CD4-positive, alpha-beta T cell treated with Interferon gamma for 1 hour (primary cell): ENCODE measurements around the gene RTRAF.

Experiments used
- DNase-seq: peaks from one replicate; pipeline ENCODE4 v3.0.0-alpha.2; 2020

The RTRAF gene

DNA sequence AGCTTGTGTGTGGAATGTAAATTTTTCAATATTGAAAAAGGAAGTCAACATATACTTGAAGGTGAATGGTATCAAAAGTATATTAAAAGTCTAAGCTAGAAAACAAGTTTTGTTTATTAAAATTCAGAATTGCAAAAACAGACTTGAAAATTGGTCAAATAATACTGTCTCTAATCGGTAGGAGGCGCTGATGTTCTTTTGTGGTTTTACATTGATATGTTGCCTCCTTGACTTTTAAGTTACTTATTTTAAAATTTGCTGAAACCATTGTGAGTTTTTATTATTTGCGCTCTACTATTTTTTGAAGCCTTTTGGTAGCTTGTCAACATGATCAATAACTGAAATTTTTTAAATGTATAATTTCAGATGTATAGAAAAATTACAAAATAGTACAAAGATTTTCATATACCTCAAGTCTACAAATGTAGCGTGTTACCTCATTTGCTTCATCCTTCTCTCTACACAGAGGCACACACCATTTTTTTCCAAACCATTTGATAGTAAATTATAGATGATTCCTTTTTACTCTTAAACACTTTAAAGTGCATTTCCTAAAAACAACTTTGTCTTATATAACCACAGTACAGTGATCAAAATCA lies 6.9 kb downstream of the RTRAF start:
- DNase-seq, result no peak

DNA sequence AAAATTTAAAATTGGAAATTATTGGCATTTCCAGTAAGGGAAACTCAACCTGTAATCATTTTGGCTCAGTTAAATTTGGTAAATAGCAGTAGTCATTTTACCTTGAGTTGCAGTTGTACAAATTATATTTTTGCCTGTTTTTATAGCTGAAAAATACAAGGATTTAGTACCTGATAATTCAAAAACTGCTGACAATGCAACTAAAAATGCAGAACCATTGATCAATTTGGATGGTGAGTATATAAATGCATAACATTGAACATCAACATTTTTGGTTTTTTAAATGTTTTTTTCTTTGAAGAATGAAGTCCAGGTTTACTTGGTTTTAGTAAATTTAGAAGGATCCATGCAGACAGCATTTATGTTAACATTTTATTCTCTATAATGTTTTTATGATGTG lies 9.0 kb downstream of the RTRAF start:
- no peak for DNase-seq

DNA sequence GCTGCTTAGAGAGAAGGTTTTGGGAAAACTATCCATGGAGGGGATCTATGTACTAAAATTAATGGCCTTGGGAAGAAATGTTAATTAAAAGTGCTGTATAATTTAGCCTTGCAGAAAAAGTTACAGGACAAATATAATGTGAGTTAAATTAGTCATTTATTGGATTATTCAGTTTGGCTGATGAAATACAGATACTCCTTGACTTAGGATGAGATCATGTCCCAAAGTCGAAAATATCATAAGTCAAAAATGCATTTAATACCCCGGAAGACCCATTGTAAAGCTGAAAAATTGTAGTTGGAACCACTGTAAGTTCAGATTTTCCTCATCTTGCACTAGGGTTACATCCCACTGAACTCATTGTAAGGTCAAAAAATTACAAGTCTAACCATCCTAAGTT lies 9.7 kb downstream of the RTRAF start:
- DNase-seq, result no peak

DNA sequence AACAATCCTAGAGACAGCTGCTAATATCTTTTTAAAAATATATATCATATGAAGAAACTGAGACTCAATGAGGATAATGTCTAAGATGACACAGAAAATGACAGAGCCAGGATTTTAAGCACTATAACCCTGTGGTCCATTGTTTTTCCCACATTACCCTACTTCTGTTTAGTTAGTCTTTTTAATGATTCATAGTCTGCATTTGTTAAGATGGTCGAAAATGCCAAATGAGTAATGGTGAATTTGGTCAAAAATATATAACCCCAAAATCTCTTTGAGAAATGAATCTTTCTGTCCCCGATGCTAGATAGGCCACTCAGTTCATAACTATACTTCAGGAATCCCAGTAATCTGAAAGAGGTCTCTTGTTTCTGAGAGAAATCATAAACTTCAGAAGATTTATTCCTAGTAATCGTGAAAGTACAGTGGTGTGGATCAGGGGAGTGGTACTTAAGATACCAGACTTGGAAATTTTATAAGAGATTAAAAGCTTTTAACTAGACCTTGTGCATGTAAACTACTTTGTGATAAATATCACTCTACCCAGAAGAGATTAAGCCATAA lies 10.8 kb downstream of the RTRAF start:
- no peak for DNase-seq

DNA sequence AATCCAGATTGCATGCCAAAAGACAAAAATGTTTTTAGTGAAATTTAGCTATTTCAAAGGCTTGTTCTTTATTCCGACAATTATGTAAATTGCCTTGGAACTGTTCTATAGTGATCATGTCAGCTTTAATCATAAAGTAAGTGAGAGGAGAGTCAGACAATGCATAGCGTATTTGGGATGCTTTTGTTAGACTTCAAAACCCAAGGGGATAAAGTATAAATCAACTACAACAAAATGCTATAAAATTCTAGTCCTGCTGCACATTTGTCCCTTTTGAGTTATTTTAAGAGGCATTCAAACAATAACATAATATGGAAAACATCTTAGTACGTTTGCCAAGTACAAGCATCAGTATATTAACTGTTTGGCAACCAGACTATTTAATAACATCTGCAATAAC lies 11.3 kb downstream of the RTRAF start:
- no peak for DNase-seq

DNA sequence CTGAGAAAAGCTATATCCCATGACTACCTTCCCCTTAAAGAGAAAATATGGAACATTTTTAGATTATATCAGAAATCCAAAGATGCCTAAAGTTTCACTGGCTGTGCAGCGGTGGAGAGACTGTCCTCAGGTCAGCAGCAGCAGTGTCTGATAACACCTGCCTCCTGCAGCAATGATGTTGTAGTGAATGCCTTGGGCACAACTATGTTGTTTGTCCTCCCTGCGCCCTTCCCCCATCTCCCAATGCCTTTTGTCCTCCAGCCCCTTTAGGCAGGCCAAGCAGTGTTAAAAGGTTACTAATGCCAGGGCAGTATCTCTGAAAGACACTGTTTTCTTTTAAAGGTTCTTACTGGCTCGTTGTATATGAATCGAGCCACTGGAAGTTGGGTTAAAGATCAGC lies 13.2 kb downstream of the RTRAF start:
- DNase-seq, result no peak

DNA sequence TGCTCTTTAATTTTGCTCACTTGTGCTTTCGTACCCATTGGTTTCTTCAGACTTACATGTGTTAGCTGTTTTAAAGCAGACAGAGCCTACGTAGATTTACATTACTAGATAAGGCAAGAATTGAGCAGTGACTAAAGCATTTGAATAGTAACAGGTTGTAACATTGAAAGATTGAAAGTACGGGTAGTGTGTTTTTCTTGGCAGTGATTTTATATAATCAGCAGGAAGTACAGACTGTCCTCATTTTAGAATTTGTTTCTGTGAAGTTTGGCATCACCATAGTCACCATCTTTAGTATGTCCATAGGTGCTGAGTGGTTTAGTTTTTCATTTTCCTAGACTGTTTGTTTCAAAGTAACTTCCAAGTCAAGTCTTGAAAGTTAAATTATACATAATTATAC lies 14.0 kb downstream of the RTRAF start:
- no peak for DNase-seq

DNA sequence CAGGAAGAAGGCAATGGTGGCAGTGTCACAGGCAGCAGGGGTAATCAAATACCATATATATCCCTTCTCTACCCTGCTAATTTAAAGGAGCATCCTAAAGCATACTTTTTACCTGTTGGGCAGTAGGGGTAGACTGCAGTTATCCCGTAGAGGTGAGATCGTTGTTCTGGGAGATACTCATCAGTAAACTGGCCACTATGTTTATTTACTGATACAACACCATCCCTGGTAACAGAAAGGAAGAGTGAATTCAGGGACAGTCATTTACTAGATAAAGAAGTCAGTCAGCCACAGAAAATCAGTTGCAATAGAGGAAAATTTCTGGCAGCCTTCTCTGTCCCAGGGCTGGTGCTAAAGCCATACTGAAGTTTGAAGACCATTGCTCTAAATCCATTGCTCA lies 16.3 kb downstream of the RTRAF start:
- DNase-seq, result no peak

DNA sequence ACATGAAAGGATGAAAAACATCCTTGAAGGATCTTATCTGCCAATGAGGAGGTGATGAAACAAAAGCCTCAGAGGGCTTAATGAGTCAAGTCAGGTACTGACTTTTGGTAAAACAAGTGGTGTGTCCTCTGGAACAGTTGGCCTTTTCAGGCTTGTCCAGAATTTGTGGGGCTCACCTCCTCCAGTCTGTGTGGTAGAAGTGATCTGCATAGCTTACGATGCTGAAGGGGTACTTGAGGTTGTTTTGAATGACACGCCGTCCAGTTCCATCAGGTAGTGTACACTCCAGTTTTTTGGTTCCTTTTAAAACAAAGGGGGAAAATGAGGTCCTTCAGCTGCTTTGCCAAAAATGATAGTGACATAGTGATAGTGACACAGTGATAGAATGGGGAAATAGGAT lies 17.0 kb downstream of the RTRAF start:
- no peak for DNase-seq

DNA sequence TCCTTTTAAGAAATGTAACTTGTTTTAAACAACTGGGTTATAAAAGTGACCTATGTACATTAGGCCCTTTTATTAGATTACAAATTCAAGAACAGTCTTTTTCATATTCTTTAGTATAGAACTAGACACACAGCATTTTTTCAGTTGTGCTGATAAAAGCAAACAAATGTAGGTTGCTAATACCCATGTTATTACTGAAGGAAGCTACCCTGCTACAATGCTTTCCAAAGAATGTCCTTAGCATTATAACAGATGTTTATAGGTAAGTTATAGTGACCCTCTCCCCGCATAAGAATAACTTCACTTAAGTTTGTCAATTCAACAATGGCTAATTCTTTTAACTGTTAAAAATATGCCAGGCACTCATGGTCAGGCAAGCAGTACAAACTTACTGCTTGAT lies 17.9 kb downstream of the RTRAF start:
- no peak for DNase-seq

DNA sequence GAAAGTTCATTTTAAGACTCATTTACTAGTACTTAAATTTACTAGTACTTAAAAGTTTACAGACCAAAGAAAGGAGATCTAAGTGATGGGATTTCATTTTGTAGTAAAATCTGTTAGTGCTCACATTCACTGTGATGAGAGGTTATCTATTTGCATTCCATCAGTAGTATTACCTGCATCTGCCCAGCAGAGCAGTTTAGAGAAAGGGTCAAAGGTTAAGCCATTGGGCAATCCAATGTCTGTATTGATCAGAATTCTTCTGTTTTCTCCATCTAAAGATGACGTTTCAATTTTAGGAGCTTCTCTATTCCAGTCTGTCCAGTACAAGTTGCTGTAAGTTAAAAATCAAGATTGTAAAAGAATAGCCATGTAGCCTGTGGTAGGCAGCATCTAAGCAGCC lies 18.3 kb downstream of the RTRAF start:
- DNase-seq, result no peak

DNA sequence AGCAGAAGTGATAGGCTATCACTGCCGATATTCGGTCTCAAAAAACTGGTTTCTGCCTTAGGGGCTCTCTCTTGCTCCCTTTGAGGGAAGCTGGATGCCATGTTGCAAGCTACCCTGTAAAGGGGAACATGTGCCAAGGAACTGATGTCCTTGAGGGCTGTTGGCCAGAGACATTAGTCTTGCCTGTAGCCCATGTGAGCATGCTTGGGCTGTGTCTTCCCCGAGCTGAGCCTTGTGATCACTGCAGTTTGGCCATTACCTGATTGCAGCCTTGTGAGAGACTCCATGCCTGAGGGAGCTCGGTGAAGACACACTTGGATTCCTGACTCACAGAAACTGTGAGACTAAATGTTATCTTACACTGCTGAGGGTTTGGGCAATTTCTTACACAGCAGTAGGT lies 18.8 kb downstream of the RTRAF start:
- DNase-seq, result no peak

DNA sequence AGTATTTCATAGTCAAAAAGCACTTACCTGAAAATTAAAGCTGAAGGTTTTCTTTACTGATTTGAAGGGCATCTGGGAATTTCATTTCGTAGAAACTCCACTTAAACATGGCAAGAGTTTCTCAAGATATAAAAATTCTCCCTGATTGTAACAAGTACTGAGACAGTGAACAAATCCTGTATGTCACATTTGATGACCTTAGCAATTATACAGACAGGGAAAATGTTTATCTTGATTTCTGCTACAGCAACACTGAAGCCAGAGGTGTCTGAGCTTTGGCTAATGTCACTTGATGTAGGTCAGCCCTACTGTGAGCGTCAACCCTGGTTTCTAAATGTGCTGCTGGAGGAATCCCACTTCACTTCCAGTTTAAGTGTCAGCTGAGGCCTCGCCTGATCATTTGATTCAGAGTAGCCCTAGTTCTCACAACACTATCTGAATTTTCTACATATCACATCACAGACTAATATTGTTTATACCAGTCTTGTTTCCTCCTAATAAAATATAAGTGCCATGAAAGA lies 20.9 kb downstream of the RTRAF start:
- no peak for DNase-seq

DNA sequence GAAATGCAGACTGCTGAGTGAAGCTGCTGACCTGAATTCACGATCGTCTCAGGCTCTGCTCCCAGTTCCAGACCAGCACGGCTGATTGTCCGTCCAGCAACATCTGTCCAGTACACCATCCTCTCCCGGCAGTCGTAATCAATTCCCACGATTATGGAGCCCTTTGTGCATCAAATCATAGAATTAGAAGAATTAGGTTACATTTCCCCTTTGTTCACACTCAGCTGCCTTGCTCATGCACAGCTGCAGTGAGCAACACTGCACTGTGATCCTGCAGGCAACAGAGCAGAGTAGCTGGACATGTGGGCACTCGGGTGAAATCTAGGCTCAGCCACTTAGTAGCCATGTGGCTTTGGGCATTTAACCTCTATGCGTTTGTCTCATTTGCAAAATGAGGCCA lies 22.2 kb downstream of the RTRAF start:
- DNase-seq, result no peak

DNA sequence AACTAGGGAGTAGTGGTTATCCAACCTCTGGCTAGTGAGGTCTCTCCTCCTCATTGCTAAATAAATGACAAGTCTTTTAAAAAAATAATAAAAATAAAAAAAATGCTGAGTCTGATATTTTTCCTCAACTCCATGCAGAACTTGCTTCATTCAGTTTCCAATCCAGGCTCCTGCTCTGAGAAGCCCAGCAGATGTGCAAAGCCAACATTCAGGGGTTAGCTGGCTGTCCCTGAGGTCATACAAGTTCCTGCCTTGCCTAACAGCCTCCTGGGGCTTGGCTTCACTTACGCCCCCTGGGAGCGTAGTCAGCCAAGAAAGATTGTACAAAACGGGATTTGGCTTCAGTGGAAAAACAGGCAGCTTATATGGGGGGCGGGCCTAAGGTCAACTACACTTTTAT lies 23.3 kb downstream of the RTRAF start:
- no peak for DNase-seq

DNA sequence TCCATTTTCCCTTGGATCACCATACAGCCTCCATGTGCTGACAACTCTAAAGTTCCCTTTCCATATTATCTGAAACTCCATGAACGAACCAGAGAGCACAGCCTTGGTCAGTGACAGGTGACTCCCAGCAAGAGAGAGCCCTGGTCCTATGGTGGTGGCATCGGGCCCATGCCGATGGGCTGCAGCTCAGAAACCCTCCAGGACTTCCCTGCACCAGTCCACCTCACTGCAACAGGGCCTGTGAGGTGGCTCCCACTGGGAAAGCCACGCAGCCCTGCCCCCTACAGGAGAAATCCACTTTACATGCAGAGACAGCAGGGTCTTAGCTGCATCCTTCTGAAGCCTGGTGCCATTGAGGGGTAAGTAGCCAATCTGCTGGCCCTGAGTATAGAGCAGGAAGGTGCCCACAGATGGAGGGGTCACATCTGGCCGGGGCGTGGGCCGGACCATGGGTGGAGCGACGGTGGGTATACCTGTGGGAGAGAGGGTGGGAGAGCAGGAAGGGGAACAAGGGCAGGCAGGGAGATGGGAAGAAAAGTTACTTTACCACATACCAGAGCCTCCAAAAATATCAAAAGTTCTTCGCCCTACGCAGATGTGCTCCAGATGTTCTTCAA lies 24.7 kb downstream of the RTRAF start:
- DNase-seq, result no peak

DNA sequence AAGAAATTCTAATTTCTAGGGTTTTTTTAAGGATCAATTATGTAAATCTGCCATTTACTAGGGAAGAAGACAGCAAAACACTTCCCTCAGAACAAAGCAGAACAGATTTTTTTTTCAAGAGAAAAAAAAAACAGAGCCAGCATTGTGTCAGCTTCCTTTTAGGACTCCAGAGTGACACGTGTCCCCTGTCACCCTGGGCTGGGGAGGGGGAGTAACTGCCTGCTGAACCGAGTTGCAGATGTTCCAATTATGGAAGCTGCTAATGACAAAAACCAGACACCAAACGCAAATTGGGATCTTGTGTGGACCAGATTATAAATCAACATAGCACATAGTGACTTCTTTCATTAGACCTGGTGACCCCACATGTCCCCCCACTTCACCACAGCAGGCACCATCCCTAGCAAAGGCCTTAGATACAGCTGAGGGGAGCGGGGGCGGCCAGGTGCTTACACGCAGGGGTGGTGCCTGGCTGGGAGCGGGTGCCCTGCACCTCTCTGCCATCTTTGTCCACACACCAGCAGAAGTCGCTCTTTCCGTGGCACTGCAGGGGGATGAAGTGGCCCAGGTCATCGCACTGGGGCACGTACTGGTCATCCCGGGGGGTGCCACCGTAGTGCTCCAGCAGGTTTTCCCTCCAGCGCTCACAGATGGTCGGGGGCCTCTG lies 25.4 kb downstream of the RTRAF start:
- DNase-seq, result no peak

DNA sequence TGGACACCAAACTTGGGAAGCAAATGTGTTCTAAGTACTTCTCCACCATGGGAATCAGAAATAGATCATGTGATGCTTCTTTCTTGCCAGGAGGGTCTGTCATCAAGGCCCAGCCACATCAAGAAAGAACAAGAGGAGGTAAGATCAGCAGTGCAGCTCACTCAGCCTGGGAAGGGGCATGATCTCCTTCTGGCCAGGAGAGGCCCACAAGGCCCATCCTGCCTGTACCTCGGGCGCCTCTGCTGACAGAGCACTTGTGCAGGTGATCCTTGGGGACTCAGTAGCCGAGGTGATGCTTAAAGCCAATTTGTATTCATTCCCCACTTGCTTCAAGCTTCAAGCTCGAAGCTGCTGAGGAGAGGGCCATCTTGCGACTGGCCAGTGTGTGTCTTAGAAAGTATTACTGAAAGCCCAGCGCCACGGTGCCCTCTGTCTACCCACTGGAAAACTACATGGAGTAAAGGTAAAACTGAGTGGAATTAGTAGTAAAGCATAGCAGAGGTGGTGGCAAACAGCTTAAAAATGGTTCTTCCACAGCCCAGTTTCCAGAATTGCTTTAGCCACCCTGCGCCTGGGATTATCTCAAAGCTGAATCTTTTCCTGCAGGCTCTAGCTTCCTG lies 26.2 kb downstream of the RTRAF start:
- no peak for DNase-seq

DNA sequence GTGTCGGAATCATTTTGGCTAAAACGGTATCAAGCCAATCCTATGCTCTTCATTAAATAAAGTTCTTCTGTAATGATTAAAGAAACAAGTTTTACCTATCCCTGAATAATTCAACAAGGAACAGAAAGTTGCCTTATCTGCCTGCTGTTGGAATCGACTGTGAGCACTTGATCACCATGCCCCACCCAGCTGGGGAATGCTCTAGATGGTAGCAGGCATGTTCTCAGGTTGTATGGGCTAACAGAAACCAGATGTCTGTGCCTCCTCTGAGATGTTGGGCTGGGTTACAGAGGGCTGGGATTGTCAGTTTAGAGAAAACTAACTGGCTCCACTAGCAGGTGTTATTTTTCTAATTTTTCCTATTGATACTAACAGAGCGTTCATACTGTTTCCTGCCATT lies 28.9 kb downstream of the RTRAF start:
- no peak for DNase-seq

DNA sequence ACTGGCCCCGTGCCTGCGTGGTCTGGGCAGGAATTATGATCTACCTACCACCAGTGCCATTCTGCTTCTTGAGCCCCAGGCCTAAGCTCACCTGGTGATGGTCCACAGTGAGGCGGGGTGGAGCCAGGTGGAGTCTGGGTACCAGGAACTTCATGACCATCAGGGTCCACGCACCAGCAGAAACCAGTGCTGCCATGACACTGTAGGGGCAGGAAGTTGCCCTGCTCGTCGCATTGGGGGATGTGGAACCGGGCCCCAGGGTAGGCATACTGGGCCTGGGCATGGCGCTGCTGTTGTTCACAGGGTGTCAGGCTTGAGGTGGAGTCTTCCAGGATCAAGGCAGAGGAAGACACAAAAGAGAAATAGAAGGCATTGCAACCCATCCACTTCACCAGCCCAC lies 29.6 kb downstream of the RTRAF start:
- no peak for DNase-seq

DNA sequence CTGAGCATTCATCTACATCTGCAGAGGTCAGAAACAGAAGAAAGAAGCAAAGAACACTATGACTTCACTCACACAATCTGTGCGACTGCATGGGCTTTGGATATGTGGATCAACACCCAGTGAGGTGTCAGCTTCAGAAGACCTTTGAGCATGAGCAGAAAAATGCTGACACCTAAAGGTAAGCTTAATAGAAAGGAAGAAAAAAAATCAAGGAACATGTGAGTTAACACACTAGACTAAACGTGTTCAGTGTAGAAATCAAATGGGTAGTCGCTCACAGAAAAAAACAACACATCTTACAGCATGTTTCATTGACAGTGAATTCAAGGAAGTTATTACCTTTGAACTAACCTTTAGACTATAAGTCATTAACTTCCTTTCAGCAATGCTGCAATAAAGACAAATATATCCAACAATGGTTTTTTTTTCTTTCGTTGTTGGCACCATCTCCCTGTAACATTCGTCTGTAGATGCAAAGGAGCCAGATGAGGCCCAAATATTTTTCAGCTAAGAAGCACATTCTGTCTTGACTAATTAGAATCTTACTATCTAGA lies 30.9 kb downstream of the RTRAF start:
- DNase-seq, result no peak

DNA sequence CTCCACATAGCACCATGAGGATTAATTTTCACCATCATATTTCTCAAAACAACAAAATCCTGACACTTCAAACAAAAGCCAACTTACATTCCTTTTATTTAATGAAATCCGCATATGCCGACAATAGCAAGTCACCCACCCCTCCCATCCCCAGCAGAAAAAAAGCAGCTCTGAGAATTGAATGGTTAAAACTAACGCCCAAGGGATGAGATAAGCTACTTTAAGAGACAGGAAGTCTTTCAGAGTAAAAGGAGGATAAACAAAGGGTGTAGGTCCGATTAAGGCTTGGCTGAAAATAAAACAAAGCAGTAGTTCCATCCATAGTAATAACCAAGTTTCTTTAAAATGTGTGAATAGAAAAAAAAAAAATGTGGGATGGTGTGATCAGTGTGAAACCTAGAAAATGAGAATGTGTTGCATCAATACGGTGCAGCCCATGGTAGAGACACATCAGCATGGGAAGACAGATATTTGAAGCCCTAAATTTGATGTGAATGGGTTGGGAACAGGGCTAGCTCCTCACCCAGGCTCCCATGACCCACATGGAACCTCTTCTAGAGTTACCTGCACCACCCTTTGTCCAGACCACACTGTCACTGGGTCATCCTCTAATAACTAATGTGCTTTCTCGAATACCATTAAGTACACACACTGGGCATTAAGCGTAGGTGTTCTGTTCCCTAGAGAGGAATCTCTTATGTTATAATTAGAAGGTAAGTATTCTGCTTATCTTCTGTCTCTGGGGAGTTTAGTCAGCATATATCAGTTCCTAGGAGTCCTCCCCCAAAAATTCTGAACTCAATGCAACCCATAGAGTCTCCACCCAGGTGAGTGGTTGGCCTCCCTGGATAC lies 31.7 kb downstream of the RTRAF start:
- no peak for DNase-seq
